Fibroblast of lung (primary cell): ENCODE results near the gene RNF152.

Experiments used
- EZH2 ChIP-seq: IDR thresholded peaks from 2 replicates; pipeline ENCODE4 v1.5.1; 2012; ENCODE audit warnings: low read length, control low read depth, mild to moderate bottlenecking; ENCODE audit errors: missing control alignments
- TF ChIP-seq, protein P1 (sequence below), 2 donors: IDR thresholded peaks in 1 of 2; conservative IDR thresholded peaks in 1 of 2; 1 replicate in 1 of 2; 2 replicates in 1 of 2; pipeline ENCODE4 v1.5.1; 2011 to 2012; ENCODE audit warnings: low read length in 2 of 2, control low read depth in 1 of 2, inconsistent platforms in 1 of 2, low read depth in 1 of 2, mild to moderate bottlenecking in 1 of 2

DNA sequence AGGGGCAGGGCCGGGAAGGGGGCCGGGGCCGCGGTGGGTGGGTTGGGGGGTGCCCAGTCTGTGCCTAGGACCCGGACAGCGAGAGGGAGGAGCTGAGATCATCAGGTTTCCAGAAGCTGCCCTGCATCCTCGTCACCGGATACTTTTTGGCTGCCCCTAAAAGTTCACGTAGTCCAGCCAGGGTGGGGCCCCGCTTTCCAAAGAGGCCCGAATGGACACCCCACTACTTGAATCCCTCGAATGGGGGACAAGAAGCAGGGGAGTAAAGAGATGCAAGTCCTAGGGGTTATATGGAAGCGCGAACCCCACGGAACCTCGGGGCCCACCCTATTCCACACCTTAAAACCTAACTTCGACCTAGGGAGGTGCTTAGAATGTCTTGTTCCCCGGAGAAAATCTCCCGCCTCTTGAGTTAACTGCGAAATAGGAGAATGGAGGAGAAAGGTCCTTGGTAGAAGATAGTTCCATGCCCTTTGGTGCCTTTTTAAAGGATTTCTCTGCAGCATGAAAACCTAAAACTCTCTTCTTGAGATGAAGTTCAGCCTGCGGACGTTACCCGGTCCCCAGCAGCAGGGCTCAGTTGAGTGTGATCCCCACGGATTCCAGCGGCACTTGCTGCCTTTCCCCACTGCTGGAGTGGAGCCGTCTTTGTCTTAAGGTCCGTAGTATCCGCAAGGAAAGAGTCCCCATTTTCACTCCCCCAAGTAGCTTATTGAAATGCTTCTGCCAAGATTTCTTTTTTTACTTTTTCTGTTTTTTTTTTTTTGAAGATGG, 2.1 kb upstream of the RNF152 start:
- TF ChIP-seq, protein P1, sequence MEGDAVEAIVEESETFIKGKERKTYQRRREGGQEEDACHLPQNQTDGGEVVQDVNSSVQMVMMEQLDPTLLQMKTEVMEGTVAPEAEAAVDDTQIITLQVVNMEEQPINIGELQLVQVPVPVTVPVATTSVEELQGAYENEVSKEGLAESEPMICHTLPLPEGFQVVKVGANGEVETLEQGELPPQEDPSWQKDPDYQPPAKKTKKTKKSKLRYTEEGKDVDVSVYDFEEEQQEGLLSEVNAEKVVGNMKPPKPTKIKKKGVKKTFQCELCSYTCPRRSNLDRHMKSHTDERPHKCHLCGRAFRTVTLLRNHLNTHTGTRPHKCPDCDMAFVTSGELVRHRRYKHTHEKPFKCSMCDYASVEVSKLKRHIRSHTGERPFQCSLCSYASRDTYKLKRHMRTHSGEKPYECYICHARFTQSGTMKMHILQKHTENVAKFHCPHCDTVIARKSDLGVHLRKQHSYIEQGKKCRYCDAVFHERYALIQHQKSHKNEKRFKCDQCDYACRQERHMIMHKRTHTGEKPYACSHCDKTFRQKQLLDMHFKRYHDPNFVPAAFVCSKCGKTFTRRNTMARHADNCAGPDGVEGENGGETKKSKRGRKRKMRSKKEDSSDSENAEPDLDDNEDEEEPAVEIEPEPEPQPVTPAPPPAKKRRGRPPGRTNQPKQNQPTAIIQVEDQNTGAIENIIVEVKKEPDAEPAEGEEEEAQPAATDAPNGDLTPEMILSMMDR (conservative IDR thresholded peaks at IDR 0.05 in 1 of 2, IDR thresholded peaks at IDR 0.05 in 1 of 2; ENCODE audit: low read depth in 1 of 2, low read length in 2 of 2): no peak
- no peak for TF ChIP-seq EZH2
